Hematopoietic multipotent progenitor cell treated with erythropoietin and hydrocortisone succinate and interleukin-3 and kit ligand, for 6 days (in vitro differentiated cells): ENCODE results near the gene FBXO48.
A peak's percentile ranks its signal among the peaks of the same experiment; 100 is the strongest.

Experiments used
- DNase-seq: peaks from one replicate; pipeline ENCODE4 v3.0.0-alpha.2; 2015

The FBXO48 gene

GRCh38 chr2:68434981-68435380 is 32.1 kb downstream of the FBXO48 start:
- DNase-seq = peak; percentile 32

- DNase-seq = no peak
These were observed 34.1 kb downstream of the FBXO48 start for GRCh38 chr2:68432696-68433658.

- DNase-seq = no peak
These were observed 35.6 kb downstream of the FBXO48 start for GRCh38 chr2:68431316-68431972.

GRCh38 chr2:68429311-68429826 is 37.7 kb downstream of the FBXO48 start:
- DNase-seq = peak; percentile 47

GRCh38 chr2:68428746-68429145 is 38.3 kb downstream of the FBXO48 start:
- DNase-seq = no peak

- no peak for DNase-seq
These were observed 39.0 kb downstream of the FBXO48 start for GRCh38 chr2:68428126-68428525.

GRCh38 chr2:68426848-68427579 is 40.1 kb downstream of the FBXO48 start:
- peak; percentile 60 for DNase-seq

GRCh38 chr2:68426446-68426845 is 40.6 kb downstream of the FBXO48 start:
- no peak for DNase-seq

GRCh38 chr2:68425503-68425902 is 41.6 kb downstream of the FBXO48 start:
- DNase-seq = no peak

GRCh38 chr2:68423966-68424650 is 43.0 kb downstream of the FBXO48 start:
- peak; percentile 81 for DNase-seq

- DNase-seq = peak; percentile 50
These were observed 46.7 kb downstream of the FBXO48 start for GRCh38 chr2:68420254-68420910.

- DNase-seq = no peak
These were observed 48.2 kb downstream of the FBXO48 start for GRCh38 chr2:68418855-68419254.

- DNase-seq = no peak
These were observed 48.7 kb downstream of the FBXO48 start for GRCh38 chr2:68418419-68418818.

GRCh38 chr2:68417926-68418325 is 49.2 kb downstream of the FBXO48 start:
- DNase-seq = no peak

- DNase-seq = no peak
These were observed 50.9 kb downstream of the FBXO48 start for GRCh38 chr2:68416081-68416675.

GRCh38 chr2:68415521-68415920 is 51.6 kb downstream of the FBXO48 start:
- DNase-seq = no peak

- peak; percentile 92 for DNase-seq
These were observed 52.2 kb downstream of the FBXO48 start for GRCh38 chr2:68414876-68415275.

GRCh38 chr2:68414452-68414851 is 52.6 kb downstream of the FBXO48 start:
- DNase-seq = no peak

GRCh38 chr2:68413466-68413865 is 53.6 kb downstream of the FBXO48 start:
- no peak for DNase-seq

GRCh38 chr2:68412127-68412819 is 54.8 kb downstream of the FBXO48 start:
- DNase-seq = no peak
